HepG2 (cell line): Measurements from ENCODE around the gene VEGFA. TPM values are rescaled to one million over a fixed set of nuclear protein-coding genes. Genes with fewer than 3 reads are reported as not detected.

Source experiments
- ATAC-seq: fragments of 200-7000 bp; cut with Tn5 transposase; 3 replicates; pipeline ENCODE4 v1.9.1; 2020; ENCODE audit warnings: mild to moderate bottlenecking, moderate library complexity
- BruUV-seq: library from RNA; stranded (reverse); fragments of 400-500 nt; replicated peaks from 2 replicates; lab custom pipeline; 2021; lab: Mats Ljungman, UMichigan
- CTCF ChIA-PET: fragments of 300-600 bp; formaldehyde crosslinking; extraction: SDS; loops from one replicate; lab custom pipeline; 2021; ENCODE audit warnings: low total read pairs, inconsistent platforms, low intra/inter-chr PET ratio; lab: Yijun Ruan, JAX
- POLR2A ChIA-PET: fragments of 350-600 bp; sonication (Branson Sonifier 250); formaldehyde crosslinking; loops from one replicate; lab custom pipeline; 2020; ENCODE audit warnings: antibody characterized with exemption, inconsistent platforms; lab: Yijun Ruan, JAX
- DNase-seq: peaks from one replicate; pipeline ENCODE4 v3.0.0-alpha.2; 2015; ENCODE audit warnings: low spot score
- FAIRE-seq: peaks from 3 replicates; lab custom pipeline; 2011; peaks lifted over from hg19 to GRCh38; lab: Jason Lieb, UNC
- H2AFZ ChIP-seq: one replicate; pipeline ENCODE4 v1.6.1; 2011; ENCODE audit warnings: low read length, inconsistent platforms
- H3K27ac ChIP-seq: fragments of 300-600 bp; 3 replicates; pipeline ENCODE4 v1.8.0; 2011; ENCODE audit warnings: mixed run types, mild to moderate bottlenecking, mixed read lengths, low read length, inconsistent platforms; ENCODE audit not compliant: insufficient read depth; ENCODE audit errors: extremely low read length
- H3K27me3 ChIP-seq, 2 experiments: fragments of 200-600 bp in 1 of 2; 2 replicates in 1 of 2; 3 replicates in 1 of 2; pipeline versions ENCODE4 v1.6.0 to v1.8.0; 2011; ENCODE audit warnings: low read length in 2 of 2, mild to moderate bottlenecking in 2 of 2, moderate library complexity in 2 of 2, inconsistent platforms in 1 of 2; ENCODE audit not compliant: insufficient read depth in 2 of 2, control insufficient read depth in 1 of 2
- H3K36me3 ChIP-seq, 2 experiments: fragments of 200-600 bp in 1 of 2; replicated peaks in 1 of 2; 2 replicates in 1 of 2; 3 replicates in 1 of 2; pipeline versions ENCODE4 v1.5.1 to v1.8.0; 2011; ENCODE audit warnings: low read length in 2 of 2, inconsistent platforms in 1 of 2; ENCODE audit not compliant: insufficient read depth in 2 of 2, control insufficient read depth in 1 of 2
- H3K4me1 ChIP-seq: 2 replicates; pipeline ENCODE4 v1.5.1; 2012; ENCODE audit warnings: low read length, inconsistent platforms; ENCODE audit not compliant: insufficient read depth
- H3K4me2 ChIP-seq: 2 replicates; pipeline ENCODE4 v1.6.0; 2011; ENCODE audit warnings: low read depth, low read length, inconsistent platforms
- H3K4me3 ChIP-seq, 3 experiments: fragments of 200-600 bp in 1 of 3; sonication (generic), shearing (Covaris generic) in 1 of 3; replicated peaks in 1 of 3; 2 replicates each; pipeline ENCODE4 v1.5.1; 2011 to 2016; ENCODE audit warnings: low read length in 3 of 3, inconsistent platforms in 2 of 3, low read depth in 2 of 3, mild to moderate bottlenecking in 2 of 3, control low read depth in 1 of 3, mixed read lengths in 1 of 3; ENCODE audit not compliant: insufficient read depth in 1 of 3
- H3K79me2 ChIP-seq: one replicate; pipeline ENCODE4 v1.6.1; 2011; ENCODE audit warnings: low read length, inconsistent platforms; ENCODE audit not compliant: insufficient read depth
- H3K9ac ChIP-seq: 2 replicates; pipeline ENCODE4 v1.6.0; 2011; ENCODE audit warnings: mild to moderate bottlenecking, low read depth, low read length, inconsistent platforms; ENCODE audit not compliant: insufficient read depth
- H3K9me3 ChIP-seq: 2 replicates; pipeline ENCODE4 v1.5.1; 2012; ENCODE audit warnings: mild to moderate bottlenecking, low read length
- H4K20me1 ChIP-seq: 2 replicates; pipeline ENCODE4 v1.6.0; 2011; ENCODE audit warnings: inconsistent platforms, mild to moderate bottlenecking, low read length, moderate library complexity; ENCODE audit not compliant: insufficient read depth
- CAMTA2 ChIP-seq: sonication (generic); formaldehyde crosslinking; IDR thresholded peaks from 2 replicates; pipeline ENCODE4 v1.4.0; 2020; ENCODE audit warnings: mild to moderate bottlenecking, missing genetic modification reagents, borderline replicate concordance
- CBX5 ChIP-seq: sonication (generic); formaldehyde crosslinking; IDR thresholded peaks from 2 replicates; pipeline ENCODE4 v1.4.0; 2020; ENCODE audit warnings: missing genetic modification reagents, borderline replicate concordance
- ELF1 ChIP-seq: sonication (generic); formaldehyde crosslinking; IDR thresholded peaks from 2 replicates; pipeline ENCODE4 v1.4.0; 2020; ENCODE audit warnings: missing genetic modification reagents
- NFE2L1 ChIP-seq: sonication (generic); formaldehyde crosslinking; IDR thresholded peaks from 2 replicates; pipeline ENCODE4 v1.4.0; 2020; ENCODE audit warnings: missing genetic modification reagents, mild to moderate bottlenecking, borderline replicate concordance
- PHF20 ChIP-seq: sonication (generic); formaldehyde crosslinking; IDR thresholded peaks from 2 replicates; pipeline ENCODE4 v1.5.0; 2020; ENCODE audit warnings: mild to moderate bottlenecking, missing genetic modification reagents
- U2AF2 ChIP-seq: fragments of 200-400 bp; formaldehyde crosslinking; IDR thresholded peaks from 2 replicates; pipeline ENCODE4 v1.6.1; 2017; ENCODE audit warnings: low read depth, mild to moderate bottlenecking, low read length
- ZNF564 ChIP-seq: sonication (generic); formaldehyde crosslinking; IDR thresholded peaks from 2 replicates; pipeline ENCODE4 v1.8.1; 2023; ENCODE audit warnings: mild to moderate bottlenecking, missing genetic modification reagents
- ZNF605 ChIP-seq: sonication (generic); formaldehyde crosslinking; IDR thresholded peaks from 2 replicates; pipeline ENCODE4 v1.8.0; 2022; ENCODE audit warnings: mild to moderate bottlenecking, missing genetic modification reagents
- WGBS: methylation state at CpG from one replicate; pipeline ENCODE4 v1.1.6; 2017; ENCODE audit warnings: low lambda C conversion rate; 5-methylcytosine and 5-hydroxymethylcytosine counted together
- in situ Hi-C: cut with HindIII; loops from 2 replicates; pipeline ENCODE4 v1.10.0; 2017; ENCODE audit warnings: low pct_unique_long_range_greater_than_20kb; ENCODE audit not compliant: extremely low pct_ligation_motif_present
- intact Hi-C: fragments of 100-400 bp; cut with micrococcal nuclease; formaldehyde crosslinking; loops from one replicate; pipeline ENCODE4 v1.10.0; 2022; ENCODE audit not compliant: unreplicated experiment
- polyA plus RNA-seq, 8 experiments: library from polyadenylated mRNA; depleted of rRNA in 3 of 8; stranded (reverse) in 7 of 8; unstranded in 1 of 8; fragments of >200 nt; fragmentation: Illumina TruSeq in 4 of 8; extraction: Trizol in 4 of 8; gene quantifications; 2 replicates each; pipeline versions ENCODE4 v1.2.1 to v1.2.3, GENCODE V29; 2011 to 2016; ENCODE audit warnings: low read depth in 4 of 8, missing spikeins in 1 of 8, mixed read lengths in 1 of 8; ENCODE audit not compliant: insufficient read depth in 1 of 8
- total RNA-seq, 5 experiments: library from RNA; depleted of rRNA; stranded (reverse); fragments of >200 nt; fragmentation: Illumina TruSeq; extraction: Trizol; gene quantifications; 2 replicates each; pipeline ENCODE4 v1.2.3, GENCODE V29; 2016; ENCODE audit warnings: low read depth in 1 of 5
- TF ChIP-seq, protein P1 (sequence below): sonication (generic); formaldehyde crosslinking; IDR thresholded peaks from 2 replicates; pipeline ENCODE4 v1.5.0; 2020; ENCODE audit warnings: mild to moderate bottlenecking, missing genetic modification reagents
- TF ChIP-seq, protein P2 (sequence below): sonication (generic); formaldehyde crosslinking; IDR thresholded peaks from 2 replicates; pipeline ENCODE4 v1.5.1; 2020; ENCODE audit warnings: mild to moderate bottlenecking, missing genetic modification reagents, borderline replicate concordance
- TF ChIP-seq, protein P3 (sequence below): sonication (generic); formaldehyde crosslinking; IDR thresholded peaks from 2 replicates; pipeline ENCODE4 v1.4.0; 2020; ENCODE audit warnings: low read depth, mild to moderate bottlenecking, missing genetic modification reagents

Gene VEGFA
- total and polyA plus RNA-seq, 2 of the 13 experiments (the other 11 are each of a cell fraction or from before 2014, with no cell fraction given): 68.1 to 629 TPM

DNA sequence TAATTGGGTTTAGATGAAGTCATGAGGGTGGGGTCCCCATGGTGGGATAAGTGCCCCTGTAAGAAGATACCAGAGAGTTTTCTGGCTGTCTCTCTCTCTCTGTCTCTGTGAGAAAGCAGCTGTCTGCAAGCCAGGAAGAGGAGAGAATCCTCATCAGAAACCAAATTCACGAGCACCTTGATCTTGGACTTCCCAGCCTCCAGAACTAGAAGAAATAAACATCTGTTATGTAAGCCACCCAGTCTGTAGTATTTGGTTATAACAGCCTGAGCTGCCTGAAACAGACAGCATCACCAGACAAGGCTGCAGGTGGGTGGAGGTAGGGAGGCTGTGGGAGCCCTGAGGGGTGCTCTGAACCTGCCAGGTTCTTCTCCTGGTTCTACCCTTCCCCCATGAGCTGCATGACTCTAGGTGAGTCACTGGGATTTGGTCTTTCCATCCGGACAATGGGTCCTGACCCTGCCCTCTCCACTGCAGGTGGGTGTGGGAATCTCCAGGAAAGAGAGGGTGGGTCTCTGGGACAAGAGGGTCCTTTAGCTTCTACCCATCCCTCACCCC is 34.3 kb upstream of the VEGFA start:
- Histone ChIP-seq H3K4me3 (peak overlapping the region in 1 of 3 experiments; percentile 45; a peak in 1 of 6 replicates), H3K36me3 (no peaks in the 10 kb centered on the region), H3K4me2 (peak overlapping the region; percentile 71), H3K27me3 (peaks cover 0 to 1% of the 10 kb centered on the region in 2 experiments; a peak in 1 of 5 replicates), H4K20me1 (no peaks in the 10 kb centered on the region), H2AFZ (no peak overlapping the region), H3K9ac (no peak overlapping the region), H3K9me3 (no peaks in the 10 kb centered on the region), H3K4me1 (peaks cover 77% of the 10 kb centered on the region), H3K27ac (no peak overlapping the region), H3K79me2 (no peaks in the 10 kb centered on the region)
- no TSS peak for BruUV-seq
- DNase-seq: no peak
- no peak for FAIRE-seq
- intact Hi-C loops: no loop called here
- WGBS: 4% methylated on average over 2 of the region's 2 CpGs
- peak; percentile 3; the same call in 1 of the 3 replicates for ATAC-seq
- ChIA-PET CTCF (no interaction called here), POLR2A (interaction anchor here (1.0 to 1.4 kb wide), 3 partner anchors 11 to 106 kb away, joined by 3 to 4 read pairs (median 4); partner anchors contain the start of gene VEGFA)
- in situ Hi-C loops: no loop called here
- TF ChIP-seq ELF1 (CRISPR knock-in tag): no peak
- 0 out of 2 replicates have a peak, but pooled peaks have one; percentile 13 for TF ChIP-seq CBX5 (CRISPR knock-in tag)
- TF ChIP-seq NFE2L1: no peak
- 0 out of 2 replicates have a peak, but pooled peaks have one; percentile 3 for TF ChIP-seq ZNF605 (CRISPR knock-in tag)
- TF ChIP-seq, protein P1, sequence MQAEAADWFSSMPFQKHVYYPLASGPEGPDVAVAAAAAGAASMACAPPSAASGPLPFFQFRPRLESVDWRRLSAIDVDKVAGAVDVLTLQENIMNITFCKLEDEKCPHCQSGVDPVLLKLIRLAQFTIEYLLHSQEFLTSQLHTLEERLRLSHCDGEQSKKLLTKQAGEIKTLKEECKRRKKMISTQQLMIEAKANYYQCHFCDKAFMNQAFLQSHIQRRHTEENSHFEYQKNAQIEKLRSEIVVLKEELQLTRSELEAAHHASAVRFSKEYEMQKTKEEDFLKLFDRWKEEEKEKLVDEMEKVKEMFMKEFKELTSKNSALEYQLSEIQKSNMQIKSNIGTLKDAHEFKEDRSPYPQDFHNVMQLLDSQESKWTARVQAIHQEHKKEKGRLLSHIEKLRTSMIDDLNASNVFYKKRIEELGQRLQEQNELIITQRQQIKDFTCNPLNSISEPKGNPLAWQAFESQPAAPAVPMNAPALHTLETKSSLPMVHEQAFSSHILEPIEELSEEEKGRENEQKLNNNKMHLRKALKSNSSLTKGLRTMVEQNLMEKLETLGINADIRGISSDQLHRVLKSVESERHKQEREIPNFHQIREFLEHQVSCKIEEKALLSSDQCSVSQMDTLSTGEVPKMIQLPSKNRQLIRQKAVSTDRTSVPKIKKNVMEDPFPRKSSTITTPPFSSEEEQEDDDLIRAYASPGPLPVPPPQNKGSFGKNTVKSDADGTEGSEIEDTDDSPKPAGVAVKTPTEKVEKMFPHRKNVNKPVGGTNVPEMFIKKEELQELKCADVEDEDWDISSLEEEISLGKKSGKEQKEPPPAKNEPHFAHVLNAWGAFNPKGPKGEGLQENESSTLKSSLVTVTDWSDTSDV (CRISPR knock-in tag): 0 out of 2 replicates have a peak, but pooled peaks have one; percentile 20
- TF ChIP-seq, protein P2, sequence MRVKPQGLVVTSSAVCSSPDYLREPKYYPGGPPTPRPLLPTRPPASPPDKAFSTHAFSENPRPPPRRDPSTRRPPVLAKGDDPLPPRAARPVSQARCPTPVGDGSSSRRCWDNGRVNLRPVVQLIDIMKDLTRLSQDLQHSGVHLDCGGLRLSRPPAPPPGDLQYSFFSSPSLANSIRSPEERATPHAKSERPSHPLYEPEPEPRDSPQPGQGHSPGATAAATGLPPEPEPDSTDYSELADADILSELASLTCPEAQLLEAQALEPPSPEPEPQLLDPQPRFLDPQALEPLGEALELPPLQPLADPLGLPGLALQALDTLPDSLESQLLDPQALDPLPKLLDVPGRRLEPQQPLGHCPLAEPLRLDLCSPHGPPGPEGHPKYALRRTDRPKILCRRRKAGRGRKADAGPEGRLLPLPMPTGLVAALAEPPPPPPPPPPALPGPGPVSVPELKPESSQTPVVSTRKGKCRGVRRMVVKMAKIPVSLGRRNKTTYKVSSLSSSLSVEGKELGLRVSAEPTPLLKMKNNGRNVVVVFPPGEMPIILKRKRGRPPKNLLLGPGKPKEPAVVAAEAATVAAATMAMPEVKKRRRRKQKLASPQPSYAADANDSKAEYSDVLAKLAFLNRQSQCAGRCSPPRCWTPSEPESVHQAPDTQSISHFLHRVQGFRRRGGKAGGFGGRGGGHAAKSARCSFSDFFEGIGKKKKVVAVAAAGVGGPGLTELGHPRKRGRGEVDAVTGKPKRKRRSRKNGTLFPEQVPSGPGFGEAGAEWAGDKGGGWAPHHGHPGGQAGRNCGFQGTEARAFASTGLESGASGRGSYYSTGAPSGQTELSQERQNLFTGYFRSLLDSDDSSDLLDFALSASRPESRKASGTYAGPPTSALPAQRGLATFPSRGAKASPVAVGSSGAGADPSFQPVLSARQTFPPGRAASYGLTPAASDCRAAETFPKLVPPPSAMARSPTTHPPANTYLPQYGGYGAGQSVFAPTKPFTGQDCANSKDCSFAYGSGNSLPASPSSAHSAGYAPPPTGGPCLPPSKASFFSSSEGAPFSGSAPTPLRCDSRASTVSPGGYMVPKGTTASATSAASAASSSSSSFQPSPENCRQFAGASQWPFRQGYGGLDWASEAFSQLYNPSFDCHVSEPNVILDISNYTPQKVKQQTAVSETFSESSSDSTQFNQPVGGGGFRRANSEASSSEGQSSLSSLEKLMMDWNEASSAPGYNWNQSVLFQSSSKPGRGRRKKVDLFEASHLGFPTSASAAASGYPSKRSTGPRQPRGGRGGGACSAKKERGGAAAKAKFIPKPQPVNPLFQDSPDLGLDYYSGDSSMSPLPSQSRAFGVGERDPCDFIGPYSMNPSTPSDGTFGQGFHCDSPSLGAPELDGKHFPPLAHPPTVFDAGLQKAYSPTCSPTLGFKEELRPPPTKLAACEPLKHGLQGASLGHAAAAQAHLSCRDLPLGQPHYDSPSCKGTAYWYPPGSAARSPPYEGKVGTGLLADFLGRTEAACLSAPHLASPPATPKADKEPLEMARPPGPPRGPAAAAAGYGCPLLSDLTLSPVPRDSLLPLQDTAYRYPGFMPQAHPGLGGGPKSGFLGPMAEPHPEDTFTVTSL (CRISPR knock-in tag): no peak
- TF ChIP-seq PHF20 (CRISPR knock-in tag): peak; percentile 5; the same call in 1 of the 2 replicates
- TF ChIP-seq ZNF564: peak; percentile 98
- TF ChIP-seq, protein P3, sequence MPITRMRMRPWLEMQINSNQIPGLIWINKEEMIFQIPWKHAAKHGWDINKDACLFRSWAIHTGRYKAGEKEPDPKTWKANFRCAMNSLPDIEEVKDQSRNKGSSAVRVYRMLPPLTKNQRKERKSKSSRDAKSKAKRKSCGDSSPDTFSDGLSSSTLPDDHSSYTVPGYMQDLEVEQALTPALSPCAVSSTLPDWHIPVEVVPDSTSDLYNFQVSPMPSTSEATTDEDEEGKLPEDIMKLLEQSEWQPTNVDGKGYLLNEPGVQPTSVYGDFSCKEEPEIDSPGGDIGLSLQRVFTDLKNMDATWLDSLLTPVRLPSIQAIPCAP (CRISPR knock-in tag): no peak
- TF ChIP-seq U2AF2: 0 out of 2 replicates have a peak, but pooled peaks have one; percentile 0
- TF ChIP-seq CAMTA2: 0 out of 2 replicates have a peak, but pooled peaks have one; percentile 37
